GM13976 (cell line): ENCODE measurements around the gene TFE3.

Source experiments
- DNase-seq: peaks from one replicate; pipeline ENCODE4 v3.0.0; 2012; ENCODE audit warnings: low spot score
- in situ Hi-C: fragments of 300-500 bp; cut with MboI; formaldehyde crosslinking; loops from one replicate; pipeline ENCODE4 v1.12.0; 2022; ENCODE audit warnings: low sequenced_read_pairs, mixed read lengths, inconsistent platforms; ENCODE audit not compliant: unreplicated experiment
- TF ChIP-seq, protein P1 (sequence below): IDR thresholded peaks from 2 replicates; pipeline ENCODE4 v1.5.1; 2012; ENCODE audit warnings: borderline replicate concordance, mild to moderate bottlenecking; ENCODE audit not compliant: insufficient read depth; ENCODE audit errors: extremely low read depth, missing control alignments, control extremely low read depth

The TFE3 gene

DNA sequence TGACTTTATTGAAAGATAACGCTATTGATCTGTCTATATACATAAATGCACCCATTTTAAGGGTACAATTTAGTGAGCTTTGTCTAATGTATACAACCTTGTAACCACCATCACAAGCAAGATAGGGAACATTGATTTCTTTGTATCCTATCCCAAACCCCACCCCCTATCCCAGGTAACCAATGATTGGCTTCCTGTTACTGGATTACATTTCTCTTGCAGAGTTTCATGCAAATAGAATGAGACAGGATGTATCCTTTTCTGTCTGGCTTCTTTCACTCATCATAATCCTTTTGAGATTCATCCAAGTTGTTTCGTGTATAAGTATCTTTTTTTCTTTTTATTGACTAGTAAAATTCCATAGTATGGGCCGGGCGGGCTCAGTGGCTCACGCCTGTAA lies 39.5 kb downstream of the TFE3 start:
- TF ChIP-seq, protein P1, sequence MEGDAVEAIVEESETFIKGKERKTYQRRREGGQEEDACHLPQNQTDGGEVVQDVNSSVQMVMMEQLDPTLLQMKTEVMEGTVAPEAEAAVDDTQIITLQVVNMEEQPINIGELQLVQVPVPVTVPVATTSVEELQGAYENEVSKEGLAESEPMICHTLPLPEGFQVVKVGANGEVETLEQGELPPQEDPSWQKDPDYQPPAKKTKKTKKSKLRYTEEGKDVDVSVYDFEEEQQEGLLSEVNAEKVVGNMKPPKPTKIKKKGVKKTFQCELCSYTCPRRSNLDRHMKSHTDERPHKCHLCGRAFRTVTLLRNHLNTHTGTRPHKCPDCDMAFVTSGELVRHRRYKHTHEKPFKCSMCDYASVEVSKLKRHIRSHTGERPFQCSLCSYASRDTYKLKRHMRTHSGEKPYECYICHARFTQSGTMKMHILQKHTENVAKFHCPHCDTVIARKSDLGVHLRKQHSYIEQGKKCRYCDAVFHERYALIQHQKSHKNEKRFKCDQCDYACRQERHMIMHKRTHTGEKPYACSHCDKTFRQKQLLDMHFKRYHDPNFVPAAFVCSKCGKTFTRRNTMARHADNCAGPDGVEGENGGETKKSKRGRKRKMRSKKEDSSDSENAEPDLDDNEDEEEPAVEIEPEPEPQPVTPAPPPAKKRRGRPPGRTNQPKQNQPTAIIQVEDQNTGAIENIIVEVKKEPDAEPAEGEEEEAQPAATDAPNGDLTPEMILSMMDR: no peak
- no peak for DNase-seq
- in situ Hi-C loops: no loop called here

DNA sequence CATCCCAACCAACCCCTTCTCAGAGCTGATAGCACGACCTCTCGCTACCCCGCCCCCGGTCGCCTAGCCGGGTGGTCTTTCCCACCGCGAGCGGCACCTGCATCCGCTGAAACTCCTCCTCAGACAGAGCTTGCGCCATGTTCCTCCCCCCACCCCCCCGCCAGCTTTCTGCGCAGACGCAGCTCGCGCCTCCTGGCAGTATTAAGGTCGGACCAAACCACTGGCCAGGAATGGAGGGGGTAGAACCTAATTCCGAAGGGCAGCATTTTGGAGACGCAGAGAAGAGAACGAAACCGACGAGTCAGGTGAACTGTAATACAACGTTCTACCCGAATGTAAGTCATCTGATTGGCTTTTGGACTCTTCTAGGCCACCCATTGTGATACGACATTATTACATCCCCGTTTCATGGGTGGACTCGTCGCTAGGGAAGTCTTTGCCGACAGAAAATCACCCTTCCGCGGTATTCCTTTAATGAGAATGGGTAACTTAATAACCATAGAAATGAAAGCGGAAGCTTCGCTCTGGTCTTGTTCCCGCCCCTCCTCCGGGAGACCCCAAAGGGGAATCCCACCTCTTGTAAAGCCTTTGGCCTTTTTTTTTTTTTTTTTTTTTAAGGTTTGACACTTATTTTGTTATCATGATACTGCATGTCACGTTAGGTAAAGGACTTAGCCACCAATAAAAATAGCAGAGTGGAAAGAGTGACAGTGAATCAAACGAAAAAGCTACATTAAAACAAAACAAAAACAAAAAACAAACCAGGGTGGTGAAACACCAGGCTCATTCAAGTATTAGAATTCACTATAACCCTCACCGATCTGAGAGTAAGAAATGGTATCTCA lies 40.8 kb downstream of the TFE3 start, which contains the start of gene GRIPAP1:
Gene GRIPAP1, minus strand, starts transcription at position 174 of the 845 bp plus-strand sequence. Its CDS starts 35 bp downstream, at position 139.
- DNase-seq: peak; percentile 83
- TF ChIP-seq, protein P1: no peak
- in situ Hi-C loops: no loop called here

GRCh38 chrX:49001521-49002090 lies 41.6 kb downstream of the TFE3 start:
- in situ Hi-C loops: no loop called here
- DNase-seq: peak; percentile 51
- TF ChIP-seq, protein P1: no peak

GRCh38 chrX:49000636-49001035 lies 42.5 kb downstream of the TFE3 start:
- TF ChIP-seq, protein P1: no peak
- in situ Hi-C loops: no loop called here
- no peak for DNase-seq

- TF ChIP-seq, protein P1: no peak
Observed at GRCh38 chrX:48999030-48999429, 44.1 kb downstream of the TFE3 start.

DNA sequence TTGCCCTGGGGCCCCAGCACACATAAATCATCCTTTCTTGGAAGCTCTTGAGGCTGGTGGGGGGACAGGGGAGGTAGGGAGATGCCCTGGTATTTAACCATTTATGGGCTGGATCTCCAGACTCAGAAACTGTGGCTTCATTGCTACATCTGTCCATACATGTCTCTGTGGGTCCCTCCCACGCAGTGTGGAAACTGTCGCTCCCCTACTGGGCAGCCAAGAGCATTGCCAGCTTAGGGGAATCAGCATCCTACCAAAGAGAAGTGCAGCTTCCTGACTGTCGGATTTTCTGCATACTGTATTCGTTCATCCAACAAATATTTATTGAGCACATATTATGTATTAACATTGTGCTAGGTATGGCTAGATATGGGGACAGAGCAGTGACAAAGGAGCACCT lies 44.8 kb downstream of the TFE3 start:
- no peak for DNase-seq
- in situ Hi-C loops: no loop called here
- TF ChIP-seq, protein P1: no peak

More at GRCh38 chrX:48999030-48999429, 44.1 kb downstream of the TFE3 start:
- in situ Hi-C loops: no loop called here
- no peak for DNase-seq
